Thyroid gland (tissue), 4 donors: ENCODE results near the gene KCTD5.

Experiments used
- POLR2A ChIP-seq, 2 donors: fragments of 450-650 bp; IDR thresholded peaks; one replicate each; pipeline ENCODE4 v1.6.1; 2017; ENCODE audit warnings: antibody characterized with exemption in 2 of 2, mild to moderate bottlenecking in 2 of 2, moderate library complexity in 1 of 2
- TF ChIP-seq, protein P1 (sequence below), 6 experiments: fragments of 200-600 bp in 3 of 6; fragments of 450-650 bp in 3 of 6; sonication (generic) in 3 of 6; IDR thresholded peaks; one replicate each; pipeline ENCODE4 v1.5.1; 2016 to 2019; ENCODE audit warnings: antibody characterized with exemption in 6 of 6, mild to moderate bottlenecking in 2 of 6, inconsistent platforms in 1 of 6, moderate library complexity in 1 of 6

- no peak for TF ChIP-seq POLR2A (IDR thresholded peaks at IDR 0.05)
- TF ChIP-seq, protein P1, sequence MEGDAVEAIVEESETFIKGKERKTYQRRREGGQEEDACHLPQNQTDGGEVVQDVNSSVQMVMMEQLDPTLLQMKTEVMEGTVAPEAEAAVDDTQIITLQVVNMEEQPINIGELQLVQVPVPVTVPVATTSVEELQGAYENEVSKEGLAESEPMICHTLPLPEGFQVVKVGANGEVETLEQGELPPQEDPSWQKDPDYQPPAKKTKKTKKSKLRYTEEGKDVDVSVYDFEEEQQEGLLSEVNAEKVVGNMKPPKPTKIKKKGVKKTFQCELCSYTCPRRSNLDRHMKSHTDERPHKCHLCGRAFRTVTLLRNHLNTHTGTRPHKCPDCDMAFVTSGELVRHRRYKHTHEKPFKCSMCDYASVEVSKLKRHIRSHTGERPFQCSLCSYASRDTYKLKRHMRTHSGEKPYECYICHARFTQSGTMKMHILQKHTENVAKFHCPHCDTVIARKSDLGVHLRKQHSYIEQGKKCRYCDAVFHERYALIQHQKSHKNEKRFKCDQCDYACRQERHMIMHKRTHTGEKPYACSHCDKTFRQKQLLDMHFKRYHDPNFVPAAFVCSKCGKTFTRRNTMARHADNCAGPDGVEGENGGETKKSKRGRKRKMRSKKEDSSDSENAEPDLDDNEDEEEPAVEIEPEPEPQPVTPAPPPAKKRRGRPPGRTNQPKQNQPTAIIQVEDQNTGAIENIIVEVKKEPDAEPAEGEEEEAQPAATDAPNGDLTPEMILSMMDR (IDR thresholded peaks at IDR 0.05), result no peak
Observed at GRCh38 chr16:2757344-2757743, 75.0 kb downstream of the KCTD5 start.
